Body of pancreas (tissue), 4 donors: ENCODE measurements around the gene ZNF213. TPM values are rescaled to one million over a fixed set of nuclear protein-coding genes. Genes with fewer than 3 reads are reported as not detected.

Experiments used
- ATAC-seq: fragments of 150-250 bp; one replicate; pipeline ENCODE4 v1.9.1; 2016
- DNase-seq, 4 donors: peaks; one replicate each; pipeline ENCODE4 v3.0.0-alpha.2; 2019
- H3K27ac ChIP-seq, 4 donors: fragments of 200-600 bp; sonication (generic); 1 replicate in 3 of 4; 2 replicates in 1 of 4; pipeline versions ENCODE4 v1.5.1 to v1.6.1; 2016 to 2019; ENCODE audit warnings: mild to moderate bottlenecking in 1 of 4, mixed read lengths in 1 of 4, moderate library complexity in 1 of 4
- H3K27me3 ChIP-seq, 2 donors: fragments of 200-600 bp; sonication (generic); one replicate each; pipeline ENCODE4 v1.6.0; 2016; ENCODE audit warnings: mild to moderate bottlenecking in 1 of 2
- H3K36me3 ChIP-seq, 2 donors: fragments of 200-600 bp; sonication (generic); replicated peaks in 1 of 2; 2 replicates each; pipeline ENCODE4 v1.5.1; 2016; ENCODE audit warnings: low read depth in 2 of 2; ENCODE audit not compliant: insufficient read depth in 1 of 2
- H3K4me1 ChIP-seq: fragments of 200-600 bp; sonication (generic); one replicate; pipeline ENCODE4 v1.6.0; 2016
- H3K4me3 ChIP-seq, 2 donors: fragments of 200-600 bp; sonication (generic); 1 replicate in 1 of 2; 2 replicates in 1 of 2; pipeline ENCODE4 v1.5.1; 2016 to 2019
- H3K9me3 ChIP-seq, 3 donors: fragments of 200-600 bp; sonication (generic); 1 replicate in 2 of 3; 2 replicates in 1 of 3; pipeline ENCODE4 v1.5.1; 2016
- POLR2A ChIP-seq, 3 donors: fragments of 450-650 bp; IDR thresholded peaks; one replicate each; pipeline ENCODE4 v1.6.1; 2016; ENCODE audit warnings: antibody characterized with exemption in 3 of 3, mild to moderate bottlenecking in 2 of 3
- WGBS, 2 donors: methylation state at CpG; one replicate each; pipeline ENCODE4 v1.1.5; 2017; 5-methylcytosine and 5-hydroxymethylcytosine counted together
- intact Hi-C: fragments of 100-400 bp; cut with DNase I; formaldehyde crosslinking; loops from one replicate; pipeline ENCODE4 v1.15.1; 2023
- total RNA-seq, 2 donors: library from RNA; depleted of rRNA; stranded (reverse); fragments of >200 nt; gene quantifications; one replicate each; pipeline ENCODE4 v1.1.0, GENCODE V29; 2016
- TF ChIP-seq, protein P1 (sequence below), 7 experiments: fragments of 450-650 bp in 4 of 7; fragments of 200-600 bp in 3 of 7; sonication (generic) in 3 of 7; IDR thresholded peaks; one replicate each; pipeline ENCODE4 v1.5.1; 2016 to 2019; ENCODE audit warnings: antibody characterized with exemption in 7 of 7

ZNF213 gene
- total RNA-seq, 2 donors from 2014 or later, result 12.5 to 21.4 TPM

DNA sequence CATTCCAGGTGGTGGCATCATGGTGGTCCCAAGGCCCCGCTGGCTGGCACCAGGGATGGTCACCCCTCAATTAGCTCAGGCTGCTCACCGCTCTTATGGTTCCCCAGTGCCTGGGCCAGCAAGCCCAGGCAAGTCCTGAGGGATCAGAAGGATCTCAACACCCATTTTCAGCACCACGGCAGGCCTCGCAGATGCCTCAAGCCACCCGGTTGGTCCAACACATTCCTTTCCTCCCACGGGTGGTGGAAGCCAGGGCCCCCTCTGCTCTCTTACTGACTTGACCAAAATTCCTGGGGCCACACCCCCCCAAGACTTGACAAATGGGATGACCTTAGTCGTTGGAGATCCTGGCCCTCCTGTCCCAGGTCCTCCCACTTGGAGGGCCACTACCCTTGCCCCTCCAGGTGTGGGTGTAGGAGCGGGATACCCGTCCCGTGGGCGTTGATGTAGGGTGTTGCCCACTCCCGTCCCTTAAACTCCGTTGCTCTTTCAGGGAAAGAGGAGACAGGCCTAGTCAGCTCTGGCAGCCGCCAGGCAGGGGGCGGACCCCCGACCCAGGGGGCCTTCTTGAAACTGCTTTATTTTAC, 16.5 kb upstream of the ZNF213 start:
- intact Hi-C loops, result loop anchor here (10.0 kb wide), 1 partner anchor 63 kb away; no protein-coding TSS in a partner anchor
- Histone ChIP-seq H3K27ac (no peak overlapping the region), H3K4me3 (no peak overlapping the region), H3K9me3 (no peaks in the 10 kb centered on the region), H3K4me1 (peaks cover 13% of the 10 kb centered on the region), H3K27me3 (no peaks in the 10 kb centered on the region), H3K36me3 (peaks cover 0 to 4% of the 10 kb centered on the region in 2 donors)
- TF ChIP-seq, protein P1, sequence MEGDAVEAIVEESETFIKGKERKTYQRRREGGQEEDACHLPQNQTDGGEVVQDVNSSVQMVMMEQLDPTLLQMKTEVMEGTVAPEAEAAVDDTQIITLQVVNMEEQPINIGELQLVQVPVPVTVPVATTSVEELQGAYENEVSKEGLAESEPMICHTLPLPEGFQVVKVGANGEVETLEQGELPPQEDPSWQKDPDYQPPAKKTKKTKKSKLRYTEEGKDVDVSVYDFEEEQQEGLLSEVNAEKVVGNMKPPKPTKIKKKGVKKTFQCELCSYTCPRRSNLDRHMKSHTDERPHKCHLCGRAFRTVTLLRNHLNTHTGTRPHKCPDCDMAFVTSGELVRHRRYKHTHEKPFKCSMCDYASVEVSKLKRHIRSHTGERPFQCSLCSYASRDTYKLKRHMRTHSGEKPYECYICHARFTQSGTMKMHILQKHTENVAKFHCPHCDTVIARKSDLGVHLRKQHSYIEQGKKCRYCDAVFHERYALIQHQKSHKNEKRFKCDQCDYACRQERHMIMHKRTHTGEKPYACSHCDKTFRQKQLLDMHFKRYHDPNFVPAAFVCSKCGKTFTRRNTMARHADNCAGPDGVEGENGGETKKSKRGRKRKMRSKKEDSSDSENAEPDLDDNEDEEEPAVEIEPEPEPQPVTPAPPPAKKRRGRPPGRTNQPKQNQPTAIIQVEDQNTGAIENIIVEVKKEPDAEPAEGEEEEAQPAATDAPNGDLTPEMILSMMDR (IDR thresholded peaks at IDR 0.05), result no peak
- no peak for TF ChIP-seq POLR2A (IDR thresholded peaks at IDR 0.05)
- WGBS, 2 donors, result 80 to 84% methylated on average over 1 to 16 of the region's 16 CpGs
- DNase-seq (no peak), ATAC-seq (no peak)

DNA sequence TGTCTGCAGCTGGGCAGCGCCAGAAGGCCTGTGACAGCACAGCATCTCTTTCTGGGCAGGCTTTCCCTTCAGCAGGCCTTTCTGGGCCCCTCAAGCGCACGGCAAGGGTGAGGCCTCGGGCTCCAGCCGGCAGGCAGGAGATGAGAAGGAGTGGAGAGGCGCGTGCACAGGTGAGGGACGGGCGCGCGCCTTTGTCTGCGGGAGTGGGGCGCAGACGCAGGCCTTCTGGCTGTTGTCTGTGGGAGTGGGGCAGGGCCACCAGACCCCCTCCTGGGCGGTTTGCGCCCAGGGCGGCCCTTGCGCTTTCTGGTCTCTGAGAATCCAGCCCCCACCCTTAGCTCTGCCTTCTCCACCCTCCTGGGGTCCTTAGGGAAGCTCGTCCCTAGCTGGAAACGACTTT, 16.0 kb upstream of the ZNF213 start:
- WGBS, 2 donors, result 91 to 93% methylated on average over 15 to 17 of the region's 20 CpGs
- TF ChIP-seq, protein P1 (IDR thresholded peaks at IDR 0.05), result no peak
- no peak for TF ChIP-seq POLR2A (IDR thresholded peaks at IDR 0.05)
- Histone ChIP-seq H3K4me1 (peaks cover 13% of the 10 kb centered on the region), H3K4me3 (no peak overlapping the region), H3K36me3 (peaks cover 0 to 4% of the 10 kb centered on the region in 2 donors), H3K27ac (no peak overlapping the region), H3K27me3 (no peaks in the 10 kb centered on the region), H3K9me3 (no peaks in the 10 kb centered on the region)
- DNase-seq, result no peak
- intact Hi-C loops, result loop anchor here (10.0 kb wide), 1 partner anchor 64 kb away; no protein-coding TSS in a partner anchor
- no peak for ATAC-seq

DNA sequence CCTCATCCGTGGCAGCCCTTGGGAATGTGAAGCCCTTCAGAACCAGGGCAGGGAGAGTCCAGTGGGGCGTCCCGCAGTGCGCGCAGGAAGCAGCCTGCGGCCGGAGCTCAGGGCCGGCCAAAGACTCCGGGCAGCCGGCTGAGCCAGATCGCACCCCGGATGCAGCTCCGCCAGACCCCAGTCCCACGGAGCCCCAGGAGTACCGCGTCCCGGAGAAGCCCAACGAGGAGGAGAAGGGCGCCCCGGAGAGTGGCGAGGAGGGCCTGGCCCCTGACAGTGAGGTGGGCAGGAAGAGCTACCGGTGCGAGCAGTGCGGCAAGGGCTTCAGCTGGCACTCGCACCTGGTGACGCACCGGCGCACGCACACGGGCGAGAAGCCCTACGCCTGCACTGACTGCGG, 15.5 kb upstream of the ZNF213 start:
- 93 to 97% methylated on average over 18 to 19 of the region's 33 CpGs for WGBS, 2 donors
- no peak overlapping the region for H3K4me3 ChIP-seq
- no peak overlapping the region for H3K27ac ChIP-seq
- ATAC-seq (no peak), DNase-seq (no peak)
- H3K9me3 ChIP-seq, result no peaks in the 10 kb centered on the region
- peaks cover 0 to 4% of the 10 kb centered on the region in 2 donors for H3K36me3 ChIP-seq
- intact Hi-C loops, result loop anchor here (10.0 kb wide), 1 partner anchor 64 kb away; no protein-coding TSS in a partner anchor
- H3K4me1 ChIP-seq, result peaks cover 10% of the 10 kb centered on the region
- no peaks in the 10 kb centered on the region for H3K27me3 ChIP-seq
- no peak for TF ChIP-seq POLR2A (IDR thresholded peaks at IDR 0.05)
- TF ChIP-seq, protein P1 (IDR thresholded peaks at IDR 0.05), result no peak

DNA sequence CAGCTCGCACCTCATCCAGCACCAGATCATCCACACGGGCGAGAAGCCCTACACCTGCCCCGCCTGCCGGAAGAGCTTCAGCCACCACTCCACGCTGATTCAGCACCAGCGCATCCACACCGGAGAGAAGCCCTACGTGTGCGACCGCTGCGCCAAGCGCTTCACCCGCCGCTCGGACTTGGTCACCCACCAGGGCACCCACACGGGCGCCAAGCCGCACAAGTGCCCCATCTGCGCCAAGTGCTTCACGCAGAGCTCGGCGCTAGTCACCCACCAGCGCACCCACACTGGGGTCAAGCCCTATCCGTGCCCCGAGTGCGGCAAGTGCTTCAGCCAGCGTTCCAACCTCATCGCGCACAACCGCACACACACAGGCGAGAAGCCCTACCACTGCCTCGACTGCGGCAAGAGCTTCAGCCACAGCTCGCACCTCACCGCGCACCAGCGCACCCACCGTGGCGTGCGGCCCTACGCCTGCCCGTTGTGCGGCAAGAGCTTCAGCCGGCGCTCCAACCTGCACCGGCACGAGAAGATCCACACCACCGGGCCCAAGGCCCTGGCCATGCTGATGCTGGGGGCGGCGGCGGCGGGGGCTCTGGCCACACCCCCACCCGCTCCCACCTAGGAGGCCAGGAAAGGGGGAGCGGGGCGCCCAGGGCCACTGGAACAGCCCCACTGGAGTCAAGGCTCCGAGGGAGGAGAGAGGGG, 15.0 kb upstream of the ZNF213 start:
- Histone ChIP-seq H3K27ac (no peak overlapping the region), H3K9me3 (no peaks in the 10 kb centered on the region), H3K4me1 (peaks cover 8% of the 10 kb centered on the region), H3K27me3 (no peaks in the 10 kb centered on the region), H3K36me3 (peaks cover 0 to 4% of the 10 kb centered on the region in 2 donors), H3K4me3 (no peak overlapping the region)
- DNase-seq (no peak), ATAC-seq (no peak)
- intact Hi-C loops, result loop anchor here (10.0 kb wide), 1 partner anchor 65 kb away; no protein-coding TSS in a partner anchor
- WGBS, 2 donors, result 93% methylated on average over 19 to 49 of the region's 57 CpGs
- TF ChIP-seq POLR2A (IDR thresholded peaks at IDR 0.05), result no peak
- TF ChIP-seq, protein P1 (IDR thresholded peaks at IDR 0.05), result no peak
